H9 (cell line): ENCODE data around the gene AQP3. TPM values are rescaled to one million over a fixed set of nuclear protein-coding genes. Genes with fewer than 3 reads are reported as not detected.

Source experiments
- DNase-seq: peaks from one replicate; pipeline ENCODE4 v3.0.0-alpha.2; 2017
- H2AFZ ChIP-seq: one replicate; pipeline ENCODE4 v1.6.1; 2013; ENCODE audit warnings: mild to moderate bottlenecking, low read length, control low read depth, moderate library complexity
- H2AK5ac ChIP-seq: 2 replicates; pipeline ENCODE4 v1.6.1; 2013; ENCODE audit warnings: low read length, control low read depth, mixed read lengths; ENCODE audit not compliant: insufficient read length
- H2BK120ac ChIP-seq: one replicate; pipeline ENCODE4 v1.6.1; 2013; ENCODE audit warnings: low read depth, mild to moderate bottlenecking, low read length, control low read depth, inconsistent platforms; ENCODE audit not compliant: poor library complexity, severe bottlenecking
- H2BK12ac ChIP-seq: 2 replicates; pipeline ENCODE4 v1.6.1; 2013; ENCODE audit warnings: low read length, control low read depth, mixed read lengths, low read depth; ENCODE audit not compliant: insufficient read length
- H2BK15ac ChIP-seq: 2 replicates; pipeline ENCODE4 v1.6.1; 2013; ENCODE audit warnings: low read depth, low read length, control low read depth
- H2BK20ac ChIP-seq: one replicate; pipeline ENCODE4 v1.6.1; 2013; ENCODE audit warnings: low read depth, mild to moderate bottlenecking, low read length, control low read depth, inconsistent platforms; ENCODE audit not compliant: poor library complexity, severe bottlenecking
- H2BK5ac ChIP-seq: 2 replicates; pipeline ENCODE4 v1.6.1; 2013; ENCODE audit warnings: low read length, control low read depth, mixed read lengths; ENCODE audit not compliant: insufficient read length
- H3K14ac ChIP-seq: 2 replicates; pipeline ENCODE4 v1.6.1; 2013; ENCODE audit warnings: low read length, control low read depth; ENCODE audit not compliant: insufficient read depth
- H3K18ac ChIP-seq: 2 replicates; pipeline ENCODE4 v1.6.1; 2013; ENCODE audit warnings: low read depth, mild to moderate bottlenecking, mixed read lengths, low read length, control low read depth; ENCODE audit not compliant: insufficient read length
- H3K23ac ChIP-seq: 2 replicates; pipeline ENCODE4 v1.6.1; 2013; ENCODE audit warnings: low read length, control low read depth, mixed read lengths, low read depth; ENCODE audit not compliant: insufficient read length
- H3K23me2 ChIP-seq: 2 replicates; pipeline ENCODE4 v1.6.1; 2013; ENCODE audit warnings: low read depth, mild to moderate bottlenecking, mixed read lengths, low read length, control low read depth; ENCODE audit not compliant: insufficient read length, poor library complexity, severe bottlenecking
- H3K27ac ChIP-seq: 2 replicates; pipeline ENCODE4 v1.5.1; 2013; ENCODE audit warnings: low read length, control low read depth, mixed read lengths, low read depth; ENCODE audit not compliant: insufficient read length
- H3K27me3 ChIP-seq: 2 replicates; pipeline ENCODE4 v1.6.1; 2013; ENCODE audit warnings: low read length, control low read depth, inconsistent platforms; ENCODE audit not compliant: insufficient read depth
- H3K4ac ChIP-seq: 2 replicates; pipeline ENCODE4 v1.6.1; 2013; ENCODE audit warnings: low read depth, mild to moderate bottlenecking, control low read depth, inconsistent platforms, low read length, moderate library complexity
- H3K4me1 ChIP-seq: 2 replicates; pipeline ENCODE4 v1.6.1; 2013; ENCODE audit warnings: low read length, control low read depth, inconsistent platforms; ENCODE audit not compliant: insufficient read depth
- H3K4me2 ChIP-seq: 2 replicates; pipeline ENCODE4 v1.6.1; 2013; ENCODE audit warnings: low read length, control low read depth, mixed read lengths; ENCODE audit not compliant: insufficient read length, insufficient read depth
- H3K56ac ChIP-seq: 2 replicates; pipeline ENCODE4 v1.6.1; 2013; ENCODE audit warnings: low read depth, mild to moderate bottlenecking, mixed read lengths, low read length, control low read depth; ENCODE audit not compliant: insufficient read length
- H3K79me1 ChIP-seq: 2 replicates; pipeline ENCODE4 v1.6.1; 2013; ENCODE audit warnings: low read depth, mild to moderate bottlenecking, moderate library complexity, low read length, control low read depth, inconsistent platforms; ENCODE audit not compliant: insufficient read depth, poor library complexity, severe bottlenecking
- H3K79me2 ChIP-seq: 2 replicates; pipeline ENCODE4 v1.6.1; 2013; ENCODE audit warnings: low read length, control low read depth, inconsistent platforms; ENCODE audit not compliant: insufficient read depth
- H3K9ac ChIP-seq: 2 replicates; pipeline ENCODE4 v1.6.1; 2013; ENCODE audit warnings: low read length, control low read depth, mixed read lengths; ENCODE audit not compliant: insufficient read length; ENCODE audit errors: extremely low read depth
- H3K9me3 ChIP-seq: one replicate; pipeline ENCODE4 v1.6.1; 2013; ENCODE audit warnings: low read depth, low read length, inconsistent platforms; ENCODE audit not compliant: control insufficient read depth
- H3T11ph ChIP-seq: one replicate; pipeline ENCODE4 v1.6.1; 2013; ENCODE audit warnings: mild to moderate bottlenecking, low read length, control low read depth, inconsistent platforms
- H4K20me1 ChIP-seq: one replicate; pipeline ENCODE4 v1.6.1; 2013; ENCODE audit not compliant: control insufficient read depth, insufficient read length, insufficient read depth
- H4K5ac ChIP-seq: 2 replicates; pipeline ENCODE4 v1.6.1; 2013; ENCODE audit warnings: low read depth, mild to moderate bottlenecking, mixed read lengths, low read length, control low read depth; ENCODE audit not compliant: insufficient read length
- H4K8ac ChIP-seq: replicated peaks from 2 replicates; pipeline ENCODE4 v1.6.1; 2013; ENCODE audit warnings: low read length, control low read depth, mixed read lengths, low read depth; ENCODE audit not compliant: insufficient read length
- H4K91ac ChIP-seq: 2 replicates; pipeline ENCODE4 v1.6.1; 2013; ENCODE audit warnings: low read depth, mild to moderate bottlenecking, moderate library complexity, mixed read lengths, low read length, control low read depth; ENCODE audit not compliant: insufficient read length
- H3K27ac Mint-ChIP-seq, 3 experiments: 2 replicates in 2 of 3; 3 replicates in 1 of 3; pipeline ENCODE4 v1.8.0; 2020 to 2021; ENCODE audit warnings: mixed read lengths in 3 of 3, mild to moderate bottlenecking in 1 of 3, moderate library complexity in 1 of 3
- H3K27me3 Mint-ChIP-seq: 2 replicates; pipeline ENCODE4 v1.8.0; 2021; ENCODE audit warnings: low read depth, mild to moderate bottlenecking, moderate library complexity, mixed read lengths
- H3K36me3 Mint-ChIP-seq, 3 experiments: 2 replicates in 2 of 3; 3 replicates in 1 of 3; pipeline ENCODE4 v1.8.0; 2020 to 2021; ENCODE audit warnings: low read depth in 3 of 3, mixed read lengths in 3 of 3; ENCODE audit not compliant: insufficient read depth in 1 of 3
- H3K4me1 Mint-ChIP-seq, 2 experiments: 2 replicates each; pipeline ENCODE4 v1.8.0; 2020; ENCODE audit warnings: mixed read lengths in 2 of 2
- H3K4me3 Mint-ChIP-seq, 2 experiments: 2 replicates in 1 of 2; 3 replicates in 1 of 2; pipeline ENCODE4 v1.8.0; 2020 to 2021; ENCODE audit warnings: mild to moderate bottlenecking in 2 of 2, mixed read lengths in 2 of 2, moderate library complexity in 1 of 2
- H3K9me3 Mint-ChIP-seq, 2 experiments: 2 replicates in 1 of 2; 3 replicates in 1 of 2; pipeline ENCODE4 v1.8.0; 2020; ENCODE audit warnings: mild to moderate bottlenecking in 2 of 2, mixed read lengths in 2 of 2, moderate library complexity in 1 of 2
- CTCF ChIP-seq: fragments of 200-600 bp; sonication (generic); conservative IDR thresholded peaks from 3 replicates; pipeline ENCODE4 v1.8.0; 2021; ENCODE audit warnings: antibody characterized with exemption, mild to moderate bottlenecking
- WGBS: extraction: QIAGEN DNeasy Blood & Tissue Kit; methylation state at CpG from one replicate; pipeline ENCODE4 v1.1.7; 2013; ENCODE audit warnings: missing lambda C conversion rate, low lambda C conversion rate, mixed read lengths; ENCODE audit not compliant: insufficient read length; ENCODE audit errors: extremely low coverage; 5-methylcytosine and 5-hydroxymethylcytosine counted together
- total RNA-seq: library from RNA; stranded (reverse); gene quantifications from 2 replicates; pipeline ENCODE4 v1.2.1, GENCODE V29; 2021

AQP3 gene
- total RNA-seq, 1 experiment from 2014 or later: 1.6 TPM

DNA sequence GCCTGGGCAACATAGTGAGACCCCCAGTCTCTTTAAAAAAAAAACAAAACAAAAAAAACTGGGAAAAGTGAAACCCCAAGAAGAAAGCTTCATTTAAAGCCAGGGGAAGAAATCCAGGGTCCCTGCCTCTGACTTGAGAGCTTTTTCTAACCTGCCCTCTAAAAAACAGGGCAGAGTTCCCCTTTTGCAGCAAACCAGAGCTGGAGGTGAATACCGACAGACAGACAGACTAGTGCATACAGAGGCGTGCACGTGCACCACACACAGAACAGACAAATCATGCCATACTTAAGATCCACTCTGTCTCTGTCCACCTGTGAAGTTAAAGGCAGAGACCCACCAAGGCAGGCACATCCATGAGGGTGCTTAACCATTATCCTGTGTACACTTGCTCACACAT is 11.7 kb upstream of the AQP3 start:
- no peaks in the 10 kb centered on the region for H3K23me2 ChIP-seq
- H4K91ac ChIP-seq: no peak overlapping the region
- H3K9me3 ChIP-seq: no peaks in the 10 kb centered on the region
- no peaks in the 10 kb centered on the region for H3K27me3 ChIP-seq
- Mint-ChIP-seq H3K36me3 (peaks cover 14 to 38% (median 30%) of the 10 kb centered on the region in 3 experiments; a peak in 6 of 7 replicates), H3K4me3 (no peak overlapping the region), H3K27ac (no peak overlapping the region; a peak in 1 of 7 replicates), H3K4me1 (peaks cover 0 to 4% of the 10 kb centered on the region in 2 experiments; a peak in 1 of 4 replicates), H3K27me3 (no peaks in the 10 kb centered on the region; the same call in 1 of the 2 replicates), H3K9me3 (no peaks in the 10 kb centered on the region)
- H2BK12ac ChIP-seq: no peak overlapping the region
- H4K20me1 ChIP-seq: no peaks in the 10 kb centered on the region
- no peak for DNase-seq
- H3K9ac ChIP-seq: no peak overlapping the region
- no peaks in the 10 kb centered on the region for H3K79me2 ChIP-seq
- no peak overlapping the region for H3K4ac ChIP-seq
- no peak overlapping the region for H3K14ac ChIP-seq
- no peak overlapping the region for H2AK5ac ChIP-seq
- no peaks in the 10 kb centered on the region for H3K79me1 ChIP-seq
- no peak overlapping the region for H4K8ac ChIP-seq
- H3T11ph ChIP-seq: no peak overlapping the region
- no peak overlapping the region for H2BK120ac ChIP-seq
- H3K56ac ChIP-seq: no peak overlapping the region
- no peak overlapping the region for H4K5ac ChIP-seq
- no peak overlapping the region for H3K27ac ChIP-seq
- no peak overlapping the region for H2BK15ac ChIP-seq
- no peak overlapping the region for H2BK5ac ChIP-seq
- H3K4me2 ChIP-seq: no peak overlapping the region
- no peak overlapping the region for H3K23ac ChIP-seq
- no peaks in the 10 kb centered on the region for H3K4me1 ChIP-seq
- no CpG with 5 or more reads among the region's 3 CpGs for WGBS
- no peak overlapping the region for H2BK20ac ChIP-seq
- no peak overlapping the region for H3K18ac ChIP-seq
- TF ChIP-seq CTCF: no peak
- no peak overlapping the region for H2AFZ ChIP-seq
